GM10248 (cell line): Measurements from ENCODE around the gene HSPA4L.

Source experiments
- CTCF ChIA-PET: fragments of 300-600 bp; sonication (Branson Sonifier 250); formaldehyde crosslinking; extraction: SDS; loops from one replicate; lab custom pipeline; 2021; ENCODE audit warnings: antibody characterized with exemption; lab: Yijun Ruan, JAX
- POLR2A ChIA-PET: fragments of 350-650 bp; sonication (Branson Sonifier 250); formaldehyde crosslinking; extraction: SDS; loops from one replicate; lab custom pipeline; 2020; ENCODE audit warnings: antibody characterized with exemption; lab: Yijun Ruan, JAX
- DNase-seq: peaks from one replicate; pipeline ENCODE4 v3.0.0; 2012; ENCODE audit errors: extremely low spot score
- TF ChIP-seq, protein P1 (sequence below): IDR thresholded peaks from 2 replicates; pipeline ENCODE4 v1.5.1; 2012; ENCODE audit warnings: mild to moderate bottlenecking, low read depth; ENCODE audit errors: extremely low read depth, missing control alignments, control extremely low read depth

The HSPA4L gene

DNA sequence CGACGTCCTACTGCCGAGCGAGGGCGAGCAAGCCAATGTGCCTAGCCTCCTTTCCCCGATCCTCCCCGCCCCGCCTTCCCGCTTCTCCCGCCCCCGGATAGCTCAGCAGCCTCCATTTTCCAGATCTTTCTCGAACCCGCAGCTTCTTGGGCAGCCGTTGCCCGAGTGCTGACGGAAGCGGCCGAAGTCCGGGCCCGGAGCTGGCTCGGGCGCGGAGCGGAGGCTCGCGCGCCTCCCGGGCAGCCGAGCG lies 172 bp upstream of the HSPA4L start:
- ChIA-PET POLR2A (interaction anchor here (0.6 to 1.4 kb wide), 6 partner anchors 8 to 1314 kb away, joined by 4 to 11 read pairs (median 4); partner anchors contain the start of genes ABHD18, C4orf33, LARP1B and MFSD8), CTCF (interaction anchor here (0.8 to 2.2 kb wide), 4 partner anchors 18 to 184 kb away, joined by 3 to 6 read pairs (median 5); no protein-coding TSS in a partner anchor)
- peak; percentile 94 for DNase-seq
- TF ChIP-seq, protein P1, sequence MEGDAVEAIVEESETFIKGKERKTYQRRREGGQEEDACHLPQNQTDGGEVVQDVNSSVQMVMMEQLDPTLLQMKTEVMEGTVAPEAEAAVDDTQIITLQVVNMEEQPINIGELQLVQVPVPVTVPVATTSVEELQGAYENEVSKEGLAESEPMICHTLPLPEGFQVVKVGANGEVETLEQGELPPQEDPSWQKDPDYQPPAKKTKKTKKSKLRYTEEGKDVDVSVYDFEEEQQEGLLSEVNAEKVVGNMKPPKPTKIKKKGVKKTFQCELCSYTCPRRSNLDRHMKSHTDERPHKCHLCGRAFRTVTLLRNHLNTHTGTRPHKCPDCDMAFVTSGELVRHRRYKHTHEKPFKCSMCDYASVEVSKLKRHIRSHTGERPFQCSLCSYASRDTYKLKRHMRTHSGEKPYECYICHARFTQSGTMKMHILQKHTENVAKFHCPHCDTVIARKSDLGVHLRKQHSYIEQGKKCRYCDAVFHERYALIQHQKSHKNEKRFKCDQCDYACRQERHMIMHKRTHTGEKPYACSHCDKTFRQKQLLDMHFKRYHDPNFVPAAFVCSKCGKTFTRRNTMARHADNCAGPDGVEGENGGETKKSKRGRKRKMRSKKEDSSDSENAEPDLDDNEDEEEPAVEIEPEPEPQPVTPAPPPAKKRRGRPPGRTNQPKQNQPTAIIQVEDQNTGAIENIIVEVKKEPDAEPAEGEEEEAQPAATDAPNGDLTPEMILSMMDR = no peak

DNA sequence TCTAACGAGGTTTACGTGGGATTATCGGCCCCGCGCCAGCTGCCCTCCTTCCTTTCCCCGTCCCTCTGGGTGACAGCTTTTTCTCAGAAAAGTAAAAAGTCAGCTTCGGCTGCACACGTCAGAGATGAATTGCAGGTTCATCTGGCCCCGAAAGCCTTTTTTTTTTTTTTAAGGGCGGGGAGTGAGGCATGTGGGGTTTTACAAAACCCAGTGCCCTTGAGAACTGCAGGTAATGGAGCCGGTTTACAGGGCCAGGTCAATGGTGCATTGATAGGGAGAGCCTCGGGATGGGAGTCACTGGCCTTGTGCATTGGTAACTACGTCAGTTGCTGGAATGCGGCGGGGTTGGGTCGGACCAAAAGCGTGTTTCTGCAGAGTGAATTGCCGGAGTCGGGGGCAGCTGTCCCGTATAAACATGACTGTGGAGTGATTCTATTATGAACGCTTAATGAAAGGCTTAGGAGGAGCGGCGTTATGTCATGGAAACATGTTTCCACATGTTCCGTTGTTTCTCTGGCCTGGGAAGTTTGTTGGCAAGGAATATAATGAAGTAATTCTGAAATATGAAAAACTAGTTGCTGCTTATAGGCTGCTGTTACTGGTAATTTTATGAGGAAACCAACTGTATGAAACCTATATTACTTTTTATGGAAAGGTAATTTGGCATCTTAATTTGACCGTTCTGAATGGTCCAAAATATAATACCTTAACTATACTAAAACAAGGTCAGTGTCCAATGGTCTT lies 1.1 kb downstream of the HSPA4L start:
- TF ChIP-seq, protein P1 = no peak
- ChIA-PET CTCF (interaction anchor here (1.1 to 2.2 kb wide), 2 partner anchors 22 to 106 kb away, joined by 3 to 6 read pairs; no protein-coding TSS in a partner anchor), POLR2A (no interaction called here)
- DNase-seq = peak; percentile 52

DNA sequence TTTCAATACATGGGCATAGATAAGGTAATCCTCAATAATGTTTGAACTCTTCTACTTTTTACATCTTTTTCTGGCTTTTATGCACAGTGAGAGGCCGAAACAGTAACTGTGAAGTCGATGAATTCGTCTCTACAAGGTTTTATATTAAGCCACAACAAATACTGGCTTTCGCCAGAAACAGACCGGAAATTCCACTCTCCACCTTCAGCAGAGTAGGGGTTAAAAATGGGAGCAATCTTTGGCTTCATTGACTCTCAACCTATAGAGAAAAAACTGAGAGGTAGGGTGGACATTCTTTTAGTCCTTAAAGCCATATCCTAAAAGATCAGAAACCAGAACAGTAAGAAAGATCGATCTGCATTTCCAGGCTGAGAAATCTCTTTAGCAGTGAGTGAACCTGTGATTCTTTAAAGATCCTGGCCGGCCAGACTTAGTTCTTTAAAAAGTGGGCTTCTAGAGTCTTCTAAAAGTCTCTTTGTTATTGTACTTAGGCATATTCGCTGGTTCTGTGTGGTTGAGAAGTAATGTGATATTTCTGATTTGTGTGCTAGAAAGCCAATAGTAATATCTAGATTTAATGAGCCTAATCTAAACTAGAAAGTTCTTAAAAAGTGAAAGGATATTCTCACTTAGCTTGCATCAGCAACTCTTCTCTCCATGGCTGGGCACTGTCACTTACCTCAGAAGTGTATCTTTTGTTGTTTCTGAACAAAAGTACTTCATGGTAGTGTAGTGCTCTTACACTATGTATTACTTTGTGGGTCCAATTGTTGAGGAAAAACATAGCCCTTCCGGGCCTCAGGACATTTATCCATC lies 2.0 kb downstream of the HSPA4L start:
- TF ChIP-seq, protein P1 = no peak

DNA sequence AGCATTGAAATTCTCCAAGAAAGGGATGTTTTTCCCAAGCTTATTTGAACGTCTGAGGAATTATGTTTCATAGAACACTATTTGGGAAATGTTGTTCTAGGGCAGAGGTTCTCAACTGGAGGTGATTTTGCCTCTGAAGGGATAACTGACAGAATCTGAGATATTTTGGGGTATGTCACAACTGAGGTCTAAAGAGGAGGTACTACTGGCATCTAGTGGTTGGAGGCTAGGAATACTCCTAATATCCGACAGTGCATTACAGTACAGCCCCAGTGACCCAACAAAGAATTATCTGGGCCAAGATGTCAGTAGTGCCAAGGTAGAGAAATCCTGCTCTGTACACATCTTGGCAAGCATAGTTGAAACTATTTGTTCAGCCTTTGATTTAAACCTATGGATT lies 6.4 kb downstream of the HSPA4L start:
- ChIA-PET CTCF (interaction anchor here (1.1 to 1.7 kb wide), 4 partner anchors 11 to 405 kb away, joined by 3 to 7 read pairs (median 3); no protein-coding TSS in a partner anchor), POLR2A (no interaction called here)

More for the DNA sequence above, 2.0 kb downstream of the HSPA4L start:
- POLR2A ChIA-PET = no interaction called here
- DNase-seq = no peak
- CTCF ChIA-PET = no interaction called here

DNA sequence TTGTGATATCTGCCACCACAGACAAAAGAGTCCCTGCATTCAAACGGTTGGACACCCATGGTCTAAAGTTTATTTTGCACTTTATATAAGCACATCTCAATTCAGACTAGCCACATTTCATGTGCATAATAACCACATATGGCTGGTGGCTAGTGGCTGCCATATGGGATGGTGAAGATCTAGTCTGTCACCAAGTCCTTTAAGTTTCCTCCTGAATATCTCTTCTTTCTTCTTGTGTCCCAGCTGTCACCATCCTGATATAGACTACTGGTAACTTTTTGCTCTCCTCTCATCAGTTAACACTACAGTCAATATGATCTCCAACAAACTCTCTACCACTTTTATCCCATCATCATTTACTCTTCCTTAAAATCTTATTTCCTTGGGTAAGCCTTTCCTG lies 9.3 kb downstream of the HSPA4L start:
- DNase-seq = no peak
- POLR2A ChIA-PET = no interaction called here
- CTCF ChIA-PET = interaction anchor here (0.9 kb wide), 1 partner anchor 18 kb away, joined by 4 read pairs; no protein-coding TSS in a partner anchor
- TF ChIP-seq, protein P1 = no peak

More for the DNA sequence above, 6.4 kb downstream of the HSPA4L start:
- DNase-seq = no peak
- TF ChIP-seq, protein P1 = peak; percentile 27

DNA sequence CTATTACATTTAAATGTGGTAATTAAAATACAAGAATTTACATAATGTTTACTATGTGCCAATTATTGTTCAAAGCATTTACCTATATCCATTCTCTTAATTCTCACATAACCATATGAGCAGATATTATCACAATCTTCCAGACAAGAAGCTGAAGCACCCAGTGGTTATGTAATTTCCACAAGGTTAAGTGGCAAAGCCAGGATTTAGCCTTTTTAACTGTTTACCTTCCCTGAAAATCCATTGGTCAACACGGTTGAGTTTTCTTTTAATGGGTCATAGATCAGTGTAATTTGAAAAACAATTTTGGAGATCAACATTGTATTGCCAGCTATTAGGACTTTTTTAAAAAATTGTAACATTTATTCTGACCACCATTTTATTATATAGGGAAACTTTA lies 11.4 kb downstream of the HSPA4L start:
- POLR2A ChIA-PET = no interaction called here
- no peak for DNase-seq
- TF ChIP-seq, protein P1 = no peak
- CTCF ChIA-PET = no interaction called here
